Measurements from ENCODE around the gene GIPR.

Gene GIPR

GRCh38 chr19:45691516-45692186 is 23.6 kb downstream of the GIPR start, which contains the start of gene SNRPD2 (continued):
- TF ChIP-seq ZNF280D (tag by site-specific recombination; IDR thresholded peaks at IDR 0.05): no peak
- TF ChIP-seq, protein P1, sequence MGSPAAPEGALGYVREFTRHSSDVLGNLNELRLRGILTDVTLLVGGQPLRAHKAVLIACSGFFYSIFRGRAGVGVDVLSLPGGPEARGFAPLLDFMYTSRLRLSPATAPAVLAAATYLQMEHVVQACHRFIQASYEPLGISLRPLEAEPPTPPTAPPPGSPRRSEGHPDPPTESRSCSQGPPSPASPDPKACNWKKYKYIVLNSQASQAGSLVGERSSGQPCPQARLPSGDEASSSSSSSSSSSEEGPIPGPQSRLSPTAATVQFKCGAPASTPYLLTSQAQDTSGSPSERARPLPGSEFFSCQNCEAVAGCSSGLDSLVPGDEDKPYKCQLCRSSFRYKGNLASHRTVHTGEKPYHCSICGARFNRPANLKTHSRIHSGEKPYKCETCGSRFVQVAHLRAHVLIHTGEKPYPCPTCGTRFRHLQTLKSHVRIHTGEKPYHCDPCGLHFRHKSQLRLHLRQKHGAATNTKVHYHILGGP (tag by site-specific recombination; IDR thresholded peaks at IDR 0.05): no peak
- TF ChIP-seq, protein P2, sequence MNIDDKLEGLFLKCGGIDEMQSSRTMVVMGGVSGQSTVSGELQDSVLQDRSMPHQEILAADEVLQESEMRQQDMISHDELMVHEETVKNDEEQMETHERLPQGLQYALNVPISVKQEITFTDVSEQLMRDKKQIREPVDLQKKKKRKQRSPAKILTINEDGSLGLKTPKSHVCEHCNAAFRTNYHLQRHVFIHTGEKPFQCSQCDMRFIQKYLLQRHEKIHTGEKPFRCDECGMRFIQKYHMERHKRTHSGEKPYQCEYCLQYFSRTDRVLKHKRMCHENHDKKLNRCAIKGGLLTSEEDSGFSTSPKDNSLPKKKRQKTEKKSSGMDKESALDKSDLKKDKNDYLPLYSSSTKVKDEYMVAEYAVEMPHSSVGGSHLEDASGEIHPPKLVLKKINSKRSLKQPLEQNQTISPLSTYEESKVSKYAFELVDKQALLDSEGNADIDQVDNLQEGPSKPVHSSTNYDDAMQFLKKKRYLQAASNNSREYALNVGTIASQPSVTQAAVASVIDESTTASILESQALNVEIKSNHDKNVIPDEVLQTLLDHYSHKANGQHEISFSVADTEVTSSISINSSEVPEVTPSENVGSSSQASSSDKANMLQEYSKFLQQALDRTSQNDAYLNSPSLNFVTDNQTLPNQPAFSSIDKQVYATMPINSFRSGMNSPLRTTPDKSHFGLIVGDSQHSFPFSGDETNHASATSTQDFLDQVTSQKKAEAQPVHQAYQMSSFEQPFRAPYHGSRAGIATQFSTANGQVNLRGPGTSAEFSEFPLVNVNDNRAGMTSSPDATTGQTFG (tag by site-specific recombination; IDR thresholded peaks at IDR 0.05; ENCODE audit: borderline replicate concordance): no peak
- TF ChIP-seq ZNF133 (tag by site-specific recombination; IDR thresholded peaks at IDR 0.05): no peak
- no peak; the same call in 1 of the 2 replicates for TF ChIP-seq GLI4 (tag by site-specific recombination; IDR thresholded peaks at IDR 0.05)
- no peak for TF ChIP-seq ZNF211 (tag by site-specific recombination; IDR thresholded peaks at IDR 0.05; ENCODE audit: low read depth)
- no peak; the same call in 1 of the 2 replicates for TF ChIP-seq ZNF660 (tag by site-specific recombination; IDR thresholded peaks at IDR 0.05)
- TF ChIP-seq ZNF610 (tag by site-specific recombination; IDR thresholded peaks at IDR 0.05; ENCODE audit: borderline replicate concordance): no peak
- TF ChIP-seq ZNF366 (tag by site-specific recombination; conservative IDR thresholded peaks at IDR 0.05): peak; percentile 49
- TF ChIP-seq, protein P3, sequence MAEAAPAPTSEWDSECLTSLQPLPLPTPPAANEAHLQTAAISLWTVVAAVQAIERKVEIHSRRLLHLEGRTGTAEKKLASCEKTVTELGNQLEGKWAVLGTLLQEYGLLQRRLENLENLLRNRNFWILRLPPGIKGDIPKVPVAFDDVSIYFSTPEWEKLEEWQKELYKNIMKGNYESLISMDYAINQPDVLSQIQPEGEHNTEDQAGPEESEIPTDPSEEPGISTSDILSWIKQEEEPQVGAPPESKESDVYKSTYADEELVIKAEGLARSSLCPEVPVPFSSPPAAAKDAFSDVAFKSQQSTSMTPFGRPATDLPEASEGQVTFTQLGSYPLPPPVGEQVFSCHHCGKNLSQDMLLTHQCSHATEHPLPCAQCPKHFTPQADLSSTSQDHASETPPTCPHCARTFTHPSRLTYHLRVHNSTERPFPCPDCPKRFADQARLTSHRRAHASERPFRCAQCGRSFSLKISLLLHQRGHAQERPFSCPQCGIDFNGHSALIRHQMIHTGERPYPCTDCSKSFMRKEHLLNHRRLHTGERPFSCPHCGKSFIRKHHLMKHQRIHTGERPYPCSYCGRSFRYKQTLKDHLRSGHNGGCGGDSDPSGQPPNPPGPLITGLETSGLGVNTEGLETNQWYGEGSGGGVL (tag by site-specific recombination; IDR thresholded peaks at IDR 0.05): no peak
- TF ChIP-seq ZNF701 (tag by site-specific recombination; IDR thresholded peaks at IDR 0.05): no peak
- TF ChIP-seq YY2 (tag by site-specific recombination; IDR thresholded peaks at IDR 0.05): peak; percentile 66; the same call in 1 of the 2 replicates
- no peak for TF ChIP-seq ZNF112 (tag by site-specific recombination; IDR thresholded peaks at IDR 0.05)
- peak; percentile 88 for TF ChIP-seq ZNF501 (tag by site-specific recombination; IDR thresholded peaks at IDR 0.05)
- peak; percentile 81 for TF ChIP-seq ZXDB (tag by site-specific recombination; IDR thresholded peaks at IDR 0.05)
- TF ChIP-seq, protein P4, sequence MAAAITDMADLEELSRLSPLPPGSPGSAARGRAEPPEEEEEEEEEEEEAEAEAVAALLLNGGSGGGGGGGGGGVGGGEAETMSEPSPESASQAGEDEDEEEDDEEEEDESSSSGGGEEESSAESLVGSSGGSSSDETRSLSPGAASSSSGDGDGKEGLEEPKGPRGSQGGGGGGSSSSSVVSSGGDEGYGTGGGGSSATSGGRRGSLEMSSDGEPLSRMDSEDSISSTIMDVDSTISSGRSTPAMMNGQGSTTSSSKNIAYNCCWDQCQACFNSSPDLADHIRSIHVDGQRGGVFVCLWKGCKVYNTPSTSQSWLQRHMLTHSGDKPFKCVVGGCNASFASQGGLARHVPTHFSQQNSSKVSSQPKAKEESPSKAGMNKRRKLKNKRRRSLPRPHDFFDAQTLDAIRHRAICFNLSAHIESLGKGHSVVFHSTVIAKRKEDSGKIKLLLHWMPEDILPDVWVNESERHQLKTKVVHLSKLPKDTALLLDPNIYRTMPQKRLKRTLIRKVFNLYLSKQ (tag by site-specific recombination; IDR thresholded peaks at IDR 0.05; ENCODE audit: borderline replicate concordance): no peak
- TF ChIP-seq ZNF785 (tag by site-specific recombination; IDR thresholded peaks at IDR 0.05): no peak
- peak; percentile 44 for TF ChIP-seq KLF9 (tag by site-specific recombination; IDR thresholded peaks at IDR 0.05; ENCODE audit: low read depth)
- no peak for TF ChIP-seq ZNF248 (tag by site-specific recombination; IDR thresholded peaks at IDR 0.05)
- no peak for TF ChIP-seq ZNF521 (tag by site-specific recombination; IDR thresholded peaks at IDR 0.05)
- TF ChIP-seq ZNF747 (tag by site-specific recombination; IDR thresholded peaks at IDR 0.05): no peak
- TF ChIP-seq, protein P5, sequence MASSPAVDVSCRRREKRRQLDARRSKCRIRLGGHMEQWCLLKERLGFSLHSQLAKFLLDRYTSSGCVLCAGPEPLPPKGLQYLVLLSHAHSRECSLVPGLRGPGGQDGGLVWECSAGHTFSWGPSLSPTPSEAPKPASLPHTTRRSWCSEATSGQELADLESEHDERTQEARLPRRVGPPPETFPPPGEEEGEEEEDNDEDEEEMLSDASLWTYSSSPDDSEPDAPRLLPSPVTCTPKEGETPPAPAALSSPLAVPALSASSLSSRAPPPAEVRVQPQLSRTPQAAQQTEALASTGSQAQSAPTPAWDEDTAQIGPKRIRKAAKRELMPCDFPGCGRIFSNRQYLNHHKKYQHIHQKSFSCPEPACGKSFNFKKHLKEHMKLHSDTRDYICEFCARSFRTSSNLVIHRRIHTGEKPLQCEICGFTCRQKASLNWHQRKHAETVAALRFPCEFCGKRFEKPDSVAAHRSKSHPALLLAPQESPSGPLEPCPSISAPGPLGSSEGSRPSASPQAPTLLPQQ (tag by site-specific recombination; IDR thresholded peaks at IDR 0.05): peak; percentile 84
- TF ChIP-seq ZNF529 (tag by site-specific recombination; IDR thresholded peaks at IDR 0.05; ENCODE audit: insufficient replicate concordance): no peak
- no peak for TF ChIP-seq ZNF548 (tag by site-specific recombination; IDR thresholded peaks at IDR 0.05)
- TF ChIP-seq ZNF791 (tag by site-specific recombination; IDR thresholded peaks at IDR 0.05): no peak
- TF ChIP-seq ZNF138 (tag by site-specific recombination; IDR thresholded peaks at IDR 0.05; ENCODE audit: borderline replicate concordance): no peak
- TF ChIP-seq ZNF600 (tag by site-specific recombination; IDR thresholded peaks at IDR 0.05): no peak
- no peak for TF ChIP-seq ZNF341 (tag by site-specific recombination; IDR thresholded peaks at IDR 0.05; ENCODE audit: low read depth)
